Adrenal gland (tissue), 5 donors: ENCODE measurements around the gene CR1.

Experiments
- POLR2A ChIP-seq, 2 donors: fragments of 450-650 bp; IDR thresholded peaks; one replicate each; pipeline ENCODE4 v1.6.1; 2017; ENCODE audit warnings: antibody characterized with exemption in 2 of 2, mild to moderate bottlenecking in 2 of 2, moderate library complexity in 1 of 2
- TF ChIP-seq, protein P1 (sequence below), 6 experiments: fragments of 450-650 bp in 4 of 6; fragments of 200-600 bp in 2 of 6; sonication (generic) in 1 of 6; IDR thresholded peaks; 1 replicate in 5 of 6; 2 replicates in 1 of 6; pipeline versions ENCODE4 v1.5.1 to v1.8.0; 2016 to 2021; ENCODE audit warnings: antibody characterized with exemption in 6 of 6, mild to moderate bottlenecking in 2 of 6, moderate library complexity in 1 of 6
- donor health status: DM: no; HTN: no; CAD: no.

DNA sequence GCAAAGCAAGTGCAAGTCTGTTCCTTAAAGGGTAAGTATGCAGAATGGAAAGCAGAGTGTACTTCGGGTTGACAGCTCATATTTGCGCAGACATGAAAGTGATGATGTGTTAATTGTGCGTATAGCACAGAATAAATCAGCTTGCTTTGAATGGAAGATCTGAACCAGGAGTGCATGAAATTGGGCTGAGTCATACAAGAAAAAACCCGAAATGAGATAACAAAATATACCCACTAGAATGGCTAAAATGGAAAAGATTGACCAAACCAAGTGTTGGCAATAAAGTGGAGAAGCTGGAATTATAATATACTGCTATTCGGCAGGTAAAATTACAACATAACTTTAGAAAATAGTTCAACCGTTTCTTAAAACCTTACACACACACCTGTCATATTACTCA is 177.4 kb downstream of the CR1 start:
- TF ChIP-seq POLR2A (IDR thresholded peaks at IDR 0.05) = no peak
- TF ChIP-seq, protein P1, sequence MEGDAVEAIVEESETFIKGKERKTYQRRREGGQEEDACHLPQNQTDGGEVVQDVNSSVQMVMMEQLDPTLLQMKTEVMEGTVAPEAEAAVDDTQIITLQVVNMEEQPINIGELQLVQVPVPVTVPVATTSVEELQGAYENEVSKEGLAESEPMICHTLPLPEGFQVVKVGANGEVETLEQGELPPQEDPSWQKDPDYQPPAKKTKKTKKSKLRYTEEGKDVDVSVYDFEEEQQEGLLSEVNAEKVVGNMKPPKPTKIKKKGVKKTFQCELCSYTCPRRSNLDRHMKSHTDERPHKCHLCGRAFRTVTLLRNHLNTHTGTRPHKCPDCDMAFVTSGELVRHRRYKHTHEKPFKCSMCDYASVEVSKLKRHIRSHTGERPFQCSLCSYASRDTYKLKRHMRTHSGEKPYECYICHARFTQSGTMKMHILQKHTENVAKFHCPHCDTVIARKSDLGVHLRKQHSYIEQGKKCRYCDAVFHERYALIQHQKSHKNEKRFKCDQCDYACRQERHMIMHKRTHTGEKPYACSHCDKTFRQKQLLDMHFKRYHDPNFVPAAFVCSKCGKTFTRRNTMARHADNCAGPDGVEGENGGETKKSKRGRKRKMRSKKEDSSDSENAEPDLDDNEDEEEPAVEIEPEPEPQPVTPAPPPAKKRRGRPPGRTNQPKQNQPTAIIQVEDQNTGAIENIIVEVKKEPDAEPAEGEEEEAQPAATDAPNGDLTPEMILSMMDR (IDR thresholded peaks at IDR 0.05) = no peak
